Esophagus muscularis mucosa (tissue), 3 donors: Measurements from ENCODE around the gene ATL1.

Experiments used
- POLR2A ChIP-seq: fragments of 450-650 bp; IDR thresholded peaks from one replicate; pipeline ENCODE4 v1.6.1; 2017; ENCODE audit warnings: antibody characterized with exemption, moderate library complexity, mild to moderate bottlenecking, low read depth
- TF ChIP-seq, protein P1 (sequence below), 3 experiments: fragments of 200-600 bp in 2 of 3; fragments of 450-650 bp in 1 of 3; sonication (generic) in 2 of 3; IDR thresholded peaks; one replicate each; pipeline ENCODE4 v1.5.1; 2017 to 2019; ENCODE audit warnings: antibody characterized with exemption in 3 of 3, mild to moderate bottlenecking in 2 of 3, moderate library complexity in 1 of 3

DNA sequence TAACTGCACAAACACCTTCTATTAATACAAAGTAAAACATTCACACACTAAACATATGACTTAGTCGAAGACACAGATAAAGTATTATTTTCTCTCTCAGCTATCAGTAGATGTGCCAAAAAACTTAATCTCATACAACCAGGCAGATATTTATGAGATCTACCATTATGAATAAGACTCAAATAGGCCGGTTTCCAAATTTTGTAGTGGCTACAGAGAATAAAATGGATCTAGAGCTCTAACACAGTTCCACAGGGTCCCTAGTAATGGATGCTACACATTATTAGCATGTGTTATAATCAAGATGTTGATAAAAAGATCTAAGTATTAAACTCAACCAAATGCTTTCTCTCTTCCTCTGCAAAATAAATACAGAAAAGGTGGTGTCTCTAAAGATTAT is 97.8 kb downstream of the ATL1 start:
- TF ChIP-seq, protein P1, sequence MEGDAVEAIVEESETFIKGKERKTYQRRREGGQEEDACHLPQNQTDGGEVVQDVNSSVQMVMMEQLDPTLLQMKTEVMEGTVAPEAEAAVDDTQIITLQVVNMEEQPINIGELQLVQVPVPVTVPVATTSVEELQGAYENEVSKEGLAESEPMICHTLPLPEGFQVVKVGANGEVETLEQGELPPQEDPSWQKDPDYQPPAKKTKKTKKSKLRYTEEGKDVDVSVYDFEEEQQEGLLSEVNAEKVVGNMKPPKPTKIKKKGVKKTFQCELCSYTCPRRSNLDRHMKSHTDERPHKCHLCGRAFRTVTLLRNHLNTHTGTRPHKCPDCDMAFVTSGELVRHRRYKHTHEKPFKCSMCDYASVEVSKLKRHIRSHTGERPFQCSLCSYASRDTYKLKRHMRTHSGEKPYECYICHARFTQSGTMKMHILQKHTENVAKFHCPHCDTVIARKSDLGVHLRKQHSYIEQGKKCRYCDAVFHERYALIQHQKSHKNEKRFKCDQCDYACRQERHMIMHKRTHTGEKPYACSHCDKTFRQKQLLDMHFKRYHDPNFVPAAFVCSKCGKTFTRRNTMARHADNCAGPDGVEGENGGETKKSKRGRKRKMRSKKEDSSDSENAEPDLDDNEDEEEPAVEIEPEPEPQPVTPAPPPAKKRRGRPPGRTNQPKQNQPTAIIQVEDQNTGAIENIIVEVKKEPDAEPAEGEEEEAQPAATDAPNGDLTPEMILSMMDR (IDR thresholded peaks at IDR 0.05): no peak
- no peak for TF ChIP-seq POLR2A
